Measurements from ENCODE around the gene TSPAN17.

DNA sequence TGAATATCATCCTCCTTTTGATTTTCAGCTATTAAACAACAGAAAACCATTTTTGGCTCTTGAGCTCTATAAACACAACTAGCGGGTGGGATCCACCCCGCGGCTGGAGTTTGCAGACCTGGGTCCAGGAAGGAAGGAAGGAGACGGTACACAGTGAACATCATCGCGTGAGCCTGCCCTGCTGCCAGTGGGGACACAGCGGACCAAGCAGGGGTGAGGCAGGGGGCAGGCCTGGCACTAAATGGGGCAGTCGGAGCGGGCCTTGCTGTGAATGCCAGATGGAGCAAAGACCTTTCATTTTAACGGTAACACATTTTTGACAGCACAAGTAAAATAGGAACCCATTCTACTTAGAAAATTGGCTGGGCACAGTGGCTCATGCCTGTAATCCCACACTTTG is 14.4 kb downstream of the TSPAN17 start:
- TF ChIP-seq CTCF (IDR thresholded peaks at IDR 0.05) (no peak), POLR2AphosphoS5 (IDR thresholded peaks at IDR 0.05; ENCODE audit: insufficient read depth in 1 of 2, low read depth in 1 of 2) (no peak), POLR2A (IDR thresholded peaks at IDR 0.05) (no peak)

Measured in vagina (tissue), 2 donors.